Fibroblast of lung (primary cell): ENCODE data around the gene RAB3A. TPM values are rescaled to one million over a fixed set of nuclear protein-coding genes. Genes with fewer than 3 reads are reported as not detected.

Source experiments
- DNase-seq, 2 donors: peaks; one replicate each; pipeline versions ENCODE4 v3.0.0 to v3.0.0-alpha.2; 2010; ENCODE audit warnings: low read depth in 2 of 2
- H2AFZ ChIP-seq: 2 replicates; pipeline ENCODE4 v1.5.1; 2012; ENCODE audit warnings: low read length, control low read depth, inconsistent platforms
- H3K27ac ChIP-seq: 2 replicates; pipeline ENCODE4 v1.5.1; 2011; ENCODE audit warnings: low read length, control low read depth; ENCODE audit not compliant: insufficient read depth
- H3K27me3 ChIP-seq: 2 replicates; pipeline ENCODE4 v1.5.1; 2011; ENCODE audit warnings: mild to moderate bottlenecking, low read length; ENCODE audit not compliant: control insufficient read depth, insufficient read depth
- H3K36me3 ChIP-seq: 2 replicates; pipeline ENCODE4 v1.5.1; 2011; ENCODE audit warnings: low read length; ENCODE audit not compliant: control insufficient read depth, insufficient read depth
- H3K4me1 ChIP-seq: 2 replicates; pipeline ENCODE4 v1.5.1; 2011; ENCODE audit warnings: low read length; ENCODE audit not compliant: control insufficient read depth, insufficient read depth; ENCODE audit errors: extremely low read depth
- H3K4me2 ChIP-seq: 2 replicates; pipeline ENCODE4 v1.5.1; 2011; ENCODE audit warnings: low read length, control low read depth; ENCODE audit not compliant: insufficient read depth; ENCODE audit errors: extremely low read depth
- H3K4me3 ChIP-seq, 4 experiments: fragments of 200-600 bp in 1 of 4; sonication (generic) in 1 of 4; replicated peaks in 1 of 4; 2 replicates each; pipeline ENCODE4 v1.5.1; 2011 to 2016; ENCODE audit warnings: low read length in 4 of 4, low read depth in 3 of 4, mild to moderate bottlenecking in 3 of 4, control low read depth in 2 of 4, inconsistent platforms in 1 of 4, mixed read lengths in 1 of 4; ENCODE audit not compliant: insufficient read depth in 1 of 4; ENCODE audit errors: control extremely low read depth in 1 of 4
- H3K79me2 ChIP-seq: 2 replicates; pipeline ENCODE4 v1.5.1; 2012; ENCODE audit warnings: mild to moderate bottlenecking, low read length, inconsistent platforms; ENCODE audit not compliant: control insufficient read depth, insufficient read depth
- H3K9ac ChIP-seq: 2 replicates; pipeline ENCODE4 v1.5.1; 2011; ENCODE audit warnings: mild to moderate bottlenecking, low read length, control low read depth; ENCODE audit not compliant: insufficient read depth
- H3K9me3 ChIP-seq: 2 replicates; pipeline ENCODE4 v1.5.1; 2012; ENCODE audit warnings: low read depth, low read length; ENCODE audit not compliant: control insufficient read depth, insufficient read depth
- H4K20me1 ChIP-seq: 2 replicates; pipeline ENCODE4 v1.5.1; 2011; ENCODE audit warnings: low read length; ENCODE audit not compliant: control insufficient read depth, insufficient read depth; ENCODE audit errors: extremely low read depth
- CTCF ChIP-seq, 2 donors: IDR thresholded peaks in 1 of 2; conservative IDR thresholded peaks in 1 of 2; 1 replicate in 1 of 2; 2 replicates in 1 of 2; pipeline ENCODE4 v1.5.1; 2011 to 2012; ENCODE audit warnings: low read length in 2 of 2, control low read depth in 1 of 2, inconsistent platforms in 1 of 2, low read depth in 1 of 2, mild to moderate bottlenecking in 1 of 2
- EZH2 ChIP-seq: IDR thresholded peaks from 2 replicates; pipeline ENCODE4 v1.5.1; 2012; ENCODE audit warnings: low read length, control low read depth, mild to moderate bottlenecking; ENCODE audit errors: missing control alignments
- polyA plus RNA-seq, 2 donors: library from polyadenylated mRNA; depleted of rRNA in 1 of 2; stranded (reverse) in 1 of 2; unstranded in 1 of 2; fragments of >200 nt; gene quantifications; 2 replicates each; pipeline ENCODE4 v1.2.1, GENCODE V29; 2011 to 2012; ENCODE audit warnings: missing spikeins in 1 of 2
- total RNA-seq: library from RNA; depleted of rRNA; stranded (reverse); fragments of >200 nt; gene quantifications from 2 replicates; pipeline ENCODE4 v1.2.1, GENCODE V29; 2014

RAB3A gene
- total and polyA plus RNA-seq, 2 donors (not counting 1 experiment from before 2014, with no cell fraction given): 2.0 to 3.6 TPM

GRCh38 chr19:18219911-18220631 lies 16.2 kb upstream of the RAB3A start:
- TF ChIP-seq EZH2: no peak
- TF ChIP-seq CTCF (conservative IDR thresholded peaks at IDR 0.05 in 1 of 2, IDR thresholded peaks at IDR 0.05 in 1 of 2; ENCODE audit: low read depth in 1 of 2, low read length in 2 of 2): no peak
- no peak for DNase-seq
- Histone ChIP-seq H3K4me3 (no peak overlapping the region), H4K20me1 (no peaks in the 10 kb centered on the region), H3K4me1 (peaks cover 2% of the 10 kb centered on the region), H3K79me2 (no peaks in the 10 kb centered on the region), H3K9ac (no peak overlapping the region), H2AFZ (no peak overlapping the region), H3K27ac (no peak overlapping the region), H3K36me3 (no peaks in the 10 kb centered on the region), H3K9me3 (no peaks in the 10 kb centered on the region), H3K4me2 (no peak overlapping the region), H3K27me3 (no peaks in the 10 kb centered on the region)

- H3K9me3 ChIP-seq: no peaks in the 10 kb centered on the region
- no peak overlapping the region for H3K27ac ChIP-seq
- no peak for DNase-seq
- H2AFZ ChIP-seq: no peak overlapping the region
- no peaks in the 10 kb centered on the region for H3K36me3 ChIP-seq
- no peaks in the 10 kb centered on the region for H3K27me3 ChIP-seq
- H3K79me2 ChIP-seq: no peaks in the 10 kb centered on the region
- no peaks in the 10 kb centered on the region for H4K20me1 ChIP-seq
- no peak overlapping the region for H3K9ac ChIP-seq
- H3K4me2 ChIP-seq: no peak overlapping the region
- peaks cover 4% of the 10 kb centered on the region for H3K4me1 ChIP-seq
- H3K4me3 ChIP-seq: no peak overlapping the region
- no peak for TF ChIP-seq CTCF (conservative IDR thresholded peaks at IDR 0.05 in 1 of 2, IDR thresholded peaks at IDR 0.05 in 1 of 2; ENCODE audit: low read depth in 1 of 2, low read length in 2 of 2)
- TF ChIP-seq EZH2: no peak
Measured at GRCh38 chr19:18218600-18218999, 14.8 kb upstream of the RAB3A start.

DNA sequence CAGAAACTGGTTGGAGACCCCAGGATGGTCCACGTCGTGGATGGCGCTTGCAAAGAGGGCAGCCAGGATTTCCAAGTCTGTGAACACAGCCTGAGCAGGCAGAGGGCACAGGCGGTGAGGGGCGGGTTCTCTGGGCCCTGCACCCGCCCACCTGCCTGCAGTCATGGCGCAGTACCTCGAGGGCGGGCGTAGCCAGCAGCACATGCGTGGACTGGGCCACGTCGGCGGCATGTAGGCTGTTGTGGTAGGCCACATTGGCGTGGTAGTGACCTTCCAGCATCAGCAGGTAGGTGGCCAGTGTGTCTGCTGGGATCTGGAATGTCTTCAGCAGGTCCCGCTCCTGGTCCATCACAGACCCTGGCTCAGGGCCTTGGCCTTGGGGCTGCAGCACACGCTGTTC lies 14.3 kb upstream of the RAB3A start:
- no peak for DNase-seq
- no peak overlapping the region for H2AFZ ChIP-seq
- no peaks in the 10 kb centered on the region for H4K20me1 ChIP-seq
- no peak overlapping the region for H3K27ac ChIP-seq
- no peaks in the 10 kb centered on the region for H3K36me3 ChIP-seq
- no peaks in the 10 kb centered on the region for H3K9me3 ChIP-seq
- H3K9ac ChIP-seq: no peak overlapping the region
- H3K79me2 ChIP-seq: no peaks in the 10 kb centered on the region
- H3K27me3 ChIP-seq: no peaks in the 10 kb centered on the region
- no peak overlapping the region for H3K4me3 ChIP-seq
- peaks cover 4% of the 10 kb centered on the region for H3K4me1 ChIP-seq
- H3K4me2 ChIP-seq: no peak overlapping the region
- TF ChIP-seq CTCF (conservative IDR thresholded peaks at IDR 0.05 in 1 of 2, IDR thresholded peaks at IDR 0.05 in 1 of 2; ENCODE audit: low read depth in 1 of 2, low read length in 2 of 2) (no peak), EZH2 (no peak)
